ENCODE results near the gene MAL.

Gene MAL

GRCh38 chr2:95076705-95077529, 51.4 kb downstream of the MAL start:
- peak overlapping the region; percentile 33 for H3K4me3 ChIP-seq (replicated peaks; ENCODE audit: low read depth, low read length)
- DNase-seq (ENCODE audit: extremely low read depth, low read depth) = peak; percentile 10
- TF ChIP-seq CTCF (IDR thresholded peaks at IDR 0.05; ENCODE audit: low read depth, low read length, missing control alignments) = peak; percentile 84

- H3K4me3 ChIP-seq (replicated peaks; ENCODE audit: low read depth, low read length) = no peak overlapping the region
- DNase-seq (ENCODE audit: extremely low read depth, low read depth) = no peak
Observed at GRCh38 chr2:95077530-95077825, 52.0 kb downstream of the MAL start.

GRCh38 chr2:95077861-95078603, 52.5 kb downstream of the MAL start:
- TF ChIP-seq CTCF (IDR thresholded peaks at IDR 0.05; ENCODE audit: low read depth, low read length, missing control alignments) = no peak
- no peak for DNase-seq (ENCODE audit: extremely low read depth, low read depth)
- no peak overlapping the region for H3K4me3 ChIP-seq (replicated peaks; ENCODE audit: low read depth, low read length)

More at GRCh38 chr2:95077530-95077825, 52.0 kb downstream of the MAL start:
- no peak for TF ChIP-seq CTCF (IDR thresholded peaks at IDR 0.05; ENCODE audit: low read depth, low read length, missing control alignments)

- no peak for TF ChIP-seq CTCF (IDR thresholded peaks at IDR 0.05; ENCODE audit: low read depth, low read length, missing control alignments)
- no peak overlapping the region for H3K4me3 ChIP-seq (replicated peaks; ENCODE audit: low read depth, low read length)
- no peak for DNase-seq (ENCODE audit: extremely low read depth, low read depth)
Observed at GRCh38 chr2:95079199-95079683, 53.7 kb downstream of the MAL start.

GRCh38 chr2:95082477-95082876, 57.0 kb downstream of the MAL start:
- DNase-seq (ENCODE audit: extremely low read depth, low read depth) = no peak
- no peak overlapping the region for H3K4me3 ChIP-seq (replicated peaks; ENCODE audit: low read depth, low read length)
- no peak for TF ChIP-seq CTCF (IDR thresholded peaks at IDR 0.05; ENCODE audit: low read depth, low read length, missing control alignments)

GRCh38 chr2:95086017-95086416, 60.5 kb downstream of the MAL start:
- no peak overlapping the region for H3K4me3 ChIP-seq (replicated peaks; ENCODE audit: low read depth, low read length)
- no peak for TF ChIP-seq CTCF (IDR thresholded peaks at IDR 0.05; ENCODE audit: low read depth, low read length, missing control alignments)
- DNase-seq (ENCODE audit: extremely low read depth, low read depth) = no peak
